Activated CD8-positive, alpha-beta memory T cell treated with anti-CD3 and anti-CD28 coated beads, Interleukin-2, amount 50 U/mL, for 1 hour (primary cell): Measurements from ENCODE around the gene EHBP1.

Experiments used
- DNase-seq: peaks from one replicate; pipeline ENCODE4 v3.0.0-alpha.2; 2020; ENCODE audit errors: extremely low read depth

Gene EHBP1

DNA sequence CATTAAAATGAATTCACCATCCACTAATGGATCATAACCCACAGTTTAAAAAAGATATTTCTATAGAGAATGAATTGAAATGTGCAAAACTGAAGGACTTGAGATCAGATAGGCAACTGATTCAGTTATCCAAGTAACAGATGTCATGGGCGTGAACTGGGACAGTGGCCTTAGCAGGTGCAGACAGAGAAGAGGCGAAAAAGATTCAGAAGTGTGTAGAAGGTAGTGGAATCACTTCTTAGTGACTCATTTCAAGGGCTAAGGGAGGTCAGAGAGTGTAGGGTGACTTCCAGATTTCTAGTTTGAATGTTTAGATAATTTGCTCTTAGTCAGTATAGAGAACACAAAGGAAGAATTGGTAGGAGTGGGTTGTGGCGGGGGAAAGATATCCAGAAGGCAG is 79.7 kb downstream of the EHBP1 start:
- DNase-seq: no peak

DNA sequence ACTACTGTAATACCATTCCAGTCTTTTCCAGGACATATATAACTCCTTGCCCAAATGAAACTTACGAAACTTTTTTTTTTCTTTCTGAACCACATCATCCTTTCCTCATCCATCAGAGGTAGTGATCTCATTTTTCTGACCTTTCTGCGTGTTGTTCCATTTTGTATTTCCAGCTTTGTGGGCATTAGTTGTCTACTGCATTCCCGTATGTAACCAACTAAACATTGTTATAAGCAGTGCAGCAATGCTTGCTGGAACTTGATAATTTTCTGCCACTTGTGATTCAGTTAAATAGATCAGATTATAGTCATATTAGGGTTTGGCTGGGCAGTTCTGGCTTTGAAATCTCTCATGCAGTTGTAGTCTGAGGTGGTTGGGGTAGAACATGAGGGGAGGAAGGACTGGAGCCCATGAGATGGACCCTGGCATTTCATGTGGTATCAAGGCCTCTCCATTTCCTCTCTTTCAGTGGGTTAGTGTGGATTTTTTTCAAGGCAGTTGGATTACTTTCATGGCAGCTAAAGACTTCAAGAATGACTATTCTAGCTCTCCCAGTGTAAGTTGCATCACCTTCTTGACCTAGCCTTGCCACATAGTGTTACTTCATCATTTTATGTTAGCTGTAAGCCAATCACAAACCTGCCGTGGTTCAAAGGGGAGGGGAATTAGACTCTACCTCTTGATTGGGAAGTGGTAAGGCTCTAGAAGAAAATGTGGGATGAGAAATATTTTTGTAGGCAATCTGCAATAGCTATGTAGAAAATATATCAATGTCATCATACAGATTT is 80.5 kb downstream of the EHBP1 start:
- no peak for DNase-seq

- no peak for DNase-seq
These were observed 81.9 kb downstream of the EHBP1 start for GRCh38 chr2:62787386-62787785.

DNA sequence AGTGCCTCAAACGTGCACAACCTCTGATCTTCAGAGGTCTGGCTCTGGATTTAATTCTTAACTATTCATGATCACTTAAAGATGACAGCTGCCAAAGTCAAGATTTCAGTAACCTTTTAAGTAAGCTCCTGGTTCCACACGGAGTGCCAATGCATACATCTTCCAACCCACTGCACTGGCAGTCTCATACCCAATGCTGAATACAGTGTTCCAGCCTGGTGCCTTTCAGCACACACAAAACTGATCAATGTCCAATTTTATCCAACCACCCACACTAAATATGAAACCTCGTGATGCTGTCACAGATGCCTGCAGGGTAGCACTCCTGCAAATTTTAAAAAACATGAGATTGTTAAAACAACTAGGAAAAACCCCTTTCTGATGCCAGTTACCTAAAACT is 84.0 kb downstream of the EHBP1 start:
- no peak for DNase-seq

GRCh38 chr2:62789918-62790317 is 84.4 kb downstream of the EHBP1 start:
- DNase-seq: no peak

- no peak for DNase-seq
These were observed 86.9 kb downstream of the EHBP1 start for GRCh38 chr2:62792408-62792807.

- no peak for DNase-seq
These were observed 87.7 kb downstream of the EHBP1 start for GRCh38 chr2:62793213-62793612.

- no peak for DNase-seq
These were observed 89.3 kb downstream of the EHBP1 start for GRCh38 chr2:62794791-62795190.

DNA sequence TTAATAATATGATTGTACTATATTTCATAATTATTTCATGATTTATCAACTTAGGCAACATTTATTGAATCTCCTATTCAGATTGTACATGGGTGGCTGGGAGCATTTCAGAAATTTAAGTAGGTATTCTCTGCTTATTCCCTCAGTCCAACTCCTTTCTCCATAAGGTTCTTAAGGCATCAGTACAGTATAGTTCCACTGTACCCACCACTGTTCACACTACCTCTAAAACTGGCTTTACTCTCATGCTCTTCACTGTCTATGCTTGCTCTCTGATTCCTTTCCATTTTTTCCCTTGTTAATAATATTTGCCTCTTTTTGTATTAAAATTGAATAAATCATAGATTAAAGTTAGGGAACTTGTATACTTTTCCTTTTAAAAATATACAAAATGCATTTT is 89.8 kb downstream of the EHBP1 start:
- no peak for DNase-seq

DNA sequence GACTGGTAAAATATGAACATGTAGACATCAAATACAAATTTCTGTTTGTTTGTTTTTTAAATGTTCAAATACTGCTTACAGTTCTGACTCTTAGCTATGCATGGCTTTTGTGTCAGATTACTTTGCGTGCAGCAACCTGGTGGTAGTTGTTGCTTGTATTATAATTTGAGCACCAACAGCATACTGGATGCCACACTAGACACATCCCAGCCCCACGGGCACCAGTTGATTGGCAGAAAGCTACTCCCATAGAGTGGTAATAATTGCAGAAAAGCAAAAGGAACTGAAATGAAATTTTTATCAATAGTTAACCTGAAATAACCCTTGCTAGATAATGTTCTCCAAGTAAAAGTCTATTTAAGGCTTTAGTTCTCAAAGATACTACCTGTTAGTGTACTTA is 91.6 kb downstream of the EHBP1 start:
- DNase-seq: no peak

DNA sequence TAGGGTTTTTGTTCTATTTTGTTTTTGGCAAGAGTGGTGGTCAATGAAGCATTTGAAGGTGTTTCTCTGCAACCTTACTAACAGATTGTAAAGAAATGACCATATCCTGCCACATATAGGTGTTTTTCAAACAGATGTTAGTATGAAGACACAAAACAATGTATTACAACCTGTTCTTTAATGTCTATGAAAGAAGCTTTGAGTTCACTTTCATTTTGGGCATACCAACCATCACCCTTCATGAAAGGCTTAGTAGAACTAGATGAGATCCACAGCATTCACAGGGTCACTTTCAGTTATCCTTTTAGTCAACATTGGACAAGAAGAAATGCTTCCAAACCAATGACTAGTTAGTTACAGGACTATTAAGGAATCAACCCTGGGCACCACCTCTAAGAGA is 95.1 kb downstream of the EHBP1 start:
- DNase-seq: no peak

- no peak for DNase-seq
These were observed 95.6 kb downstream of the EHBP1 start for GRCh38 chr2:62801110-62801509.

DNA sequence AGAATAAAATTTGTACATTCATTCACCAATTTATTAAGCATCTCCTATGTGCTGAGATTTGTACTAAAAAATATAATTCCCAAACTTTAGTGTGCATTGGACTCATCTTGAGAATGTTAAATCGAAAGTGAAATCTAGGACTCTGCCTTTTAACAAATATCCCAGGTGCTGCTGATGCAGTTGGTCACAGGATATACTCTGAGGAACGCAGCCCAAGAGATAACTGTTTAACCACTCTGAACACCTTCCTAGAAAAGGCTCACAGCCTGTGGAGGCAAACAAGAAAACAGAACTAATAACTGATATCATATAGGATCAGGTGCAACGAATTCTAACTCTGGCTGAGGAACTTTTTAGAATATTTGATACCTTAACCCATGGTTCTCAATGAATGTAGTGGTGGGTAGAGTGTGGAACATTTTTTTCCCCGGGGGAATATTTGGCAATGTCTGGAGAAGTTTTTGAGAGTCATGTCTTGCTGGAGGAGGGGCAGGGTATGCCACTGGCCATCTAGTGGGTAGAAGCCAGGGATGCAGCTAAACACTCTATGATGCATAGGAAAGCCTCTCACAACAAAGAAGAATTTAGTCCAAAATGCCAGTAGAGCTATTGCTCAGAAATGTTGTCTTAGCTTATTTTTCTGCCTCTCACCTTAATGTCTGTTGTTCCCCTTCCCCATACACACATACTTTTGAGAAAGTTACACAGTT is 96.5 kb downstream of the EHBP1 start:
- no peak for DNase-seq

- no peak for DNase-seq
These were observed 98.4 kb downstream of the EHBP1 start for GRCh38 chr2:62803961-62804360.

GRCh38 chr2:62806231-62806630 is 100.7 kb downstream of the EHBP1 start:
- no peak for DNase-seq

DNA sequence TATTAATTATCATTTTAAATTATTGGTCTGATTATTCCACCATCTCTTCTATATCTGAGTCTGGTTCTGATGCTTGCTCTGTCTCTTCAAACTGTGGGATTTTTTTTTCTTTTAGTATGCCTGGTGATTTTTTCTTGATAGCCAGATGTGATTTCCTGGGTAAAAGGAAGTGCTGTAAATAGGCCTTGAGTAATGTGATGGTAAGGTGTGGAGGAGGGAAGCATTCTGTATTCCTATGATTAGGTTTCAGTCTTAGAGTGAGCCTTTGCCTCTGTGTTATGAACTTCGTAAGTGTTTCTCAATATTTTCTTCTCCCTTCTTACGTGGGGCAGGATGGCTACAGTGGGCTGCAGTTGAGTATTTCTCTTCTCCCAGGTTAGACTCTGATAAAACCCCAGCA is 103.0 kb downstream of the EHBP1 start:
- no peak for DNase-seq

DNA sequence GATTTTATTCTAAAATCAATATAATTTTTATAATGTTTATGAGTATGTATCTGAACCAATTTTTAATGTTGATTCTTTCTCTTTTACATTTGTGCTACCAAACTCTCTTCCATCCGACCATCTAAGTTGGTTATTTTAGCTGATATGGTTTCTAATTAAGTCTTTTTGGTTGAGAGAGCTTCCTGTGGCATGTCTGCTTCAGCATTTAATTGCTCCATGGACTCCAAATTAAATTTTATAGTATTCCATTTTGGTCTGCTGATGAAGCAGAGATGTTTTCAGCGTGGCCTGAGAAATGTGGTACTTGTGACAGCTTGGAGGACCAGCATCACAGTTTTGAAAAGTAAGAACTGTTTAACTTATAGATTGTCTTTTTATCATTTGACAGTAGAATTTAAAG is 105.6 kb downstream of the EHBP1 start:
- DNase-seq: no peak

DNA sequence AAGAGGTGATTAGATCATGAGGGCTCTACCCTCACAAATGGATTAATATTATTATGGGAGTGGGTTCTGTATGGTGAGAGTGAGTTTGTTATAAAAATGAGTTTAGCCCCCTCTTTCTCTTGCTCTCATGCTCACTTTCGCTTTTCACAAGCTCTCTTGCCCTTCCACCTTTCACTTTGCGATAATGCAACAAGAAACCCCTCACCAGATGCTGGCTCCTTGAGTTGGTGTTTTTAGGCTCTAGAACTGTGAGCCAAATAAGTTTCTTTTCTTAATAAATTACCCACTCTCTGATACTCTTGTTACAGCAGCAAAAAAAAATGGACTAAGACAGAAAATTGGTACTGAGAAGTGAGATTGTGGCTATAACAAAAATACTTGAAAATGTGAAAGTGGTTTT is 106.5 kb downstream of the EHBP1 start:
- DNase-seq: no peak

- DNase-seq: no peak
These were observed 107.7 kb downstream of the EHBP1 start for GRCh38 chr2:62812921-62813825.

DNA sequence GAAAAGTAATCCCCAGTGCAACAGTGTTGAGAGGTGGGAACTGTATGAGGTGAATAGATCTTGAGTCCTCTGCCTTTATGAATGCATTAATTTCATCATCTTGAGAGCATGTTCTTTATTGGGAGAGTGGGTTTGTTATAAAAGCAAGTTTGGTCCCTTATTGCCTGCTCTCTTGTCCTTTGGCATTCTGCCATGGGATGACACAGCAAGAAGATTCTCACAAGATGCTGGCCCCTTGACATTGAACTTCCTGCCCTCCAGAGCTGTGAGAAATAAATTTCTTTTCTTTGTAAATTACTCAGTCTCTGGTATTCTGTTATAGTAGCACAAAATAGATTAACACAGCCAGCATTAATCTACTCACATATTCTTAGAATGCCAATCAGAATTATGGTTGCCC is 108.6 kb downstream of the EHBP1 start:
- no peak for DNase-seq

DNA sequence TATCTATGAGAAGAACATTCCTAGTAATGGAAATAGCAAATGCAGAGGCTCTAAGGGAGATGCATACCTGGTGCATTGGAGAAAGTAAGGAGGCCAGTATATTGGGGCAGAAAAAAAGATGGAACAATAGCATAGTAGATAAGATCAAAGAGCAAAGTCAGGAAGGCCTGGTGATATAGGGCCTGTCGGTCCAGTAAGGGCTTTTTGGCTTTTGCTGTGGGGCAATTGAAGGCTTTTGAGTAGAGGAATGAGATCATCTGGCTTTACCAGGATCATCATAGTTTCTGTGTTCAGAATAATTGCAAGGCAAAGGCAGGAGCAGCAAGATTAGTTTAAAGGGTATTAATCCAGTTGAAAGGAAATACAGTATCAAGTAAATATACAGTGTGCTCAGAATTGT is 111.8 kb downstream of the EHBP1 start:
- no peak for DNase-seq

DNA sequence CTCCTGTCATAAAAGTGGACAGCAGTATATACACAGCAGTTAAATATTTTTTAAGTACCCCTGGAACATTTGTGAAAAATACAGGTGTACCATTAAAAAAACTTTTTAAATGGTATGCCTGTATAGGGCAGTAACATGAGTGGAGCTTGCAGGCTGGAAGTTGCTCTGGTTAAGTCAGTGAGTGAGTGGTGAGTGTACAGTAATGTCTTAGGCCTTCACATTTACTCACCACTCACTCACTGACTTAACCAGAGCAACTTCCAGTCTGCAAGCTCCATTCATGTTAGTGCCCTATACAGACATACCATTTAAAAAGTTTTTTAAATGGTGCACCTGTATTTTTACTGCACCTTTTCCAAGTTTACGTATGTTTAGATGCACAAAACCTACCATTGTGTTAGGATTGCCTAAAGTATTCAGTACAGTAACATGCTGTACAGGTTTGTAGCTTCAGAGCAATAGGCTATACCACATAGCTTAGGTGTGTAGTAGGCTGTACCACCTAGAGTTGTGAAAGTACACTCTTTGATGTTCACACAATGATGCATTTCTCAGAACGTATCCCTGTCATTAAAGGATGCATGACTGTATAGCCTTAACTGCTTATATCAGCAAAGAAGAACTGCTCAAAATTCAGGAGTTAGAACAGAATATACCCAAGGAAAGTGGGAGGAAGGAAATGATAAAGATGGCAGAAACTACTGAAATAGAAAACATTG is 112.6 kb downstream of the EHBP1 start:
- no peak for DNase-seq
